IMR-90 (cell line): ENCODE results near the gene PTGDS. TPM values are rescaled to one million over a fixed set of nuclear protein-coding genes. Genes with fewer than 3 reads are reported as not detected.

ENCODE experiments used
- ATAC-seq: fragments of 200-7000 bp; cut with Tn5 transposase; 2 replicates; pipeline ENCODE4 v1.9.1; 2020; ENCODE audit warnings: low read depth, mild to moderate bottlenecking, moderate library complexity
- BruUV-seq: library from RNA; stranded (reverse); fragments of 400-500 nt; replicated peaks from 2 replicates; lab custom pipeline; 2021; lab: Mats Ljungman, UMichigan
- CTCF ChIA-PET: fragments of 300-600 bp; formaldehyde crosslinking; extraction: SDS; loops from one replicate; lab custom pipeline; 2021; ENCODE audit warnings: antibody characterized with exemption; lab: Yijun Ruan, JAX
- POLR2A ChIA-PET: fragments of 300-600 bp; sonication (Branson Sonifier 250); formaldehyde crosslinking; loops from one replicate; lab custom pipeline; 2022; ENCODE audit warnings: antibody characterized with exemption; ENCODE audit not compliant: unreplicated experiment; lab: Charles Lee
- DNase-seq: peaks from one replicate; pipeline ENCODE4 v3.0.0; 2013
- H2AFZ ChIP-seq: replicated peaks from 2 replicates; pipeline ENCODE3; 2013; ENCODE audit warnings: low read length, mild to moderate bottlenecking; ENCODE audit not compliant: poor library complexity
- H2AK5ac ChIP-seq: 2 replicates; pipeline ENCODE4 v1.6.1; 2013; ENCODE audit warnings: low read depth, low read length, inconsistent platforms
- H2AK9ac ChIP-seq: replicated peaks from 2 replicates; pipeline ENCODE3; 2013; ENCODE audit warnings: mild to moderate bottlenecking, low read depth, low read length, moderate library complexity; ENCODE audit not compliant: poor library complexity
- H2BK120ac ChIP-seq: 2 replicates; pipeline ENCODE4 v1.6.1; 2013; ENCODE audit warnings: low read depth, low read length, inconsistent platforms
- H2BK15ac ChIP-seq: 3 replicates; pipeline ENCODE4 v1.6.1; 2013; ENCODE audit warnings: low read depth, low read length, inconsistent platforms
- H2BK20ac ChIP-seq: 2 replicates; pipeline ENCODE4 v1.6.1; 2013; ENCODE audit warnings: low read depth, mild to moderate bottlenecking, inconsistent platforms, low read length, moderate library complexity
- H2BK5ac ChIP-seq: 2 replicates; pipeline ENCODE4 v1.6.1; 2013; ENCODE audit warnings: mild to moderate bottlenecking, low read depth, low read length, inconsistent platforms; ENCODE audit not compliant: poor library complexity, severe bottlenecking
- H3K14ac ChIP-seq: replicated peaks from 2 replicates; pipeline ENCODE4 v1.6.1; 2013; ENCODE audit warnings: low read depth, low read length, inconsistent platforms
- H3K18ac ChIP-seq: 2 replicates; pipeline ENCODE4 v1.6.1; 2013; ENCODE audit warnings: low read depth, low read length, control low read depth
- H3K23ac ChIP-seq: 2 replicates; pipeline ENCODE4 v1.6.1; 2013; ENCODE audit warnings: low read depth, low read length, inconsistent platforms
- H3K27ac ChIP-seq: 2 replicates; pipeline ENCODE4 v1.5.1; 2013; ENCODE audit warnings: mild to moderate bottlenecking, control low read depth, low read length; ENCODE audit not compliant: insufficient read depth
- H3K27me3 ChIP-seq: 2 replicates; pipeline ENCODE4 v1.6.1; 2013; ENCODE audit warnings: low read length; ENCODE audit not compliant: control insufficient read depth, insufficient read depth
- H3K36me3 ChIP-seq: 2 replicates; pipeline ENCODE4 v1.6.1; 2013; ENCODE audit warnings: low read length, mixed read lengths; ENCODE audit not compliant: control insufficient read depth, insufficient read depth
- H3K4ac ChIP-seq: 2 replicates; pipeline ENCODE4 v1.6.1; 2013; ENCODE audit warnings: low read depth, low read length, inconsistent platforms
- H3K4me1 ChIP-seq: 2 replicates; pipeline ENCODE4 v1.6.1; 2013; ENCODE audit warnings: low read length, mixed read lengths; ENCODE audit not compliant: control insufficient read depth, insufficient read depth
- H3K4me2 ChIP-seq: 2 replicates; pipeline ENCODE4 v1.6.1; 2013; ENCODE audit warnings: low read depth, mild to moderate bottlenecking, control low read depth, low read length, moderate library complexity
- H3K4me3 ChIP-seq: 2 replicates; pipeline ENCODE4 v1.5.1; 2013; ENCODE audit warnings: low read depth, mild to moderate bottlenecking, control low read depth, low read length, moderate library complexity; ENCODE audit not compliant: insufficient read depth
- H3K56ac ChIP-seq: 2 replicates; pipeline ENCODE4 v1.6.1; 2013; ENCODE audit warnings: low read length, inconsistent platforms; ENCODE audit not compliant: insufficient read depth; ENCODE audit errors: extremely low read depth
- H3K79me1 ChIP-seq, 2 experiments: 2 replicates each; pipeline ENCODE4 v1.6.1; 2013; ENCODE audit warnings: low read length in 2 of 2, inconsistent platforms in 1 of 2, low read depth in 1 of 2
- H3K9ac ChIP-seq: 2 replicates; pipeline ENCODE4 v1.6.1; 2013; ENCODE audit warnings: low read depth, low read length, control low read depth
- H3K9me1 ChIP-seq: 2 replicates; pipeline ENCODE4 v1.6.1; 2013; ENCODE audit warnings: low read length, inconsistent platforms; ENCODE audit not compliant: insufficient read depth
- H3K9me3 ChIP-seq: 2 replicates; pipeline ENCODE4 v1.6.1; 2013; ENCODE audit warnings: low read length; ENCODE audit not compliant: control insufficient read depth, insufficient read depth
- H4K20me1 ChIP-seq: 2 replicates; pipeline ENCODE4 v1.6.1; 2013; ENCODE audit warnings: low read length, inconsistent platforms; ENCODE audit not compliant: insufficient read depth
- H4K5ac ChIP-seq: 2 replicates; pipeline ENCODE4 v1.6.1; 2013; ENCODE audit warnings: mild to moderate bottlenecking, low read depth, low read length, control low read depth
- H4K8ac ChIP-seq, 2 experiments: 2 replicates each; pipeline ENCODE4 v1.6.1; 2013; ENCODE audit warnings: low read depth in 2 of 2, low read length in 2 of 2, control low read depth in 1 of 2, inconsistent platforms in 1 of 2
- H4K91ac ChIP-seq: 2 replicates; pipeline ENCODE4 v1.6.1; 2013; ENCODE audit warnings: low read depth, low read length, inconsistent platforms; ENCODE audit not compliant: insufficient read depth
- BHLHE40 ChIP-seq: fragments of 150-350 bp; IDR thresholded peaks from 2 replicates; pipeline ENCODE4 v1.6.1; 2016; ENCODE audit warnings: mild to moderate bottlenecking, low read depth, low read length
- CEBPB ChIP-seq: IDR thresholded peaks from 2 replicates; pipeline ENCODE4 v1.6.1; 2012; ENCODE audit warnings: low read depth, low read length, improper control_type of control experiment
- CHD1 ChIP-seq: IDR thresholded peaks from 2 replicates; pipeline ENCODE4 v1.6.1; 2012; ENCODE audit warnings: low read depth, low read length, improper control_type of control experiment
- CTCF ChIP-seq: conservative IDR thresholded peaks from 2 replicates; pipeline ENCODE4 v1.5.1; 2012; ENCODE audit warnings: mild to moderate bottlenecking, low read depth, low read length, improper control_type of control experiment
- ELK1 ChIP-seq: fragments of 150-350 bp; IDR thresholded peaks from 2 replicates; pipeline ENCODE4 v1.6.1; 2016; ENCODE audit warnings: low read depth, mild to moderate bottlenecking, low read length, moderate library complexity, borderline replicate concordance
- FOS ChIP-seq: fragments of 150-350 bp; IDR thresholded peaks from 2 replicates; pipeline ENCODE4 v1.6.1; 2016; ENCODE audit warnings: low read depth, low read length
- MAFK ChIP-seq: IDR thresholded peaks from 2 replicates; pipeline ENCODE4 v1.6.1; 2012; ENCODE audit warnings: low read depth, low read length, improper control_type of control experiment
- MAZ ChIP-seq: IDR thresholded peaks from 2 replicates; pipeline ENCODE4 v1.6.1; 2012; ENCODE audit warnings: low read depth, mild to moderate bottlenecking, low read length, improper control_type of control experiment, moderate library complexity, borderline replicate concordance
- MXI1 ChIP-seq: IDR thresholded peaks from 2 replicates; pipeline ENCODE4 v1.6.1; 2012; ENCODE audit warnings: low read depth, mild to moderate bottlenecking, low read length, moderate library complexity, borderline replicate concordance
- NFE2L2 ChIP-seq: fragments of 150-350 bp; IDR thresholded peaks from 2 replicates; pipeline ENCODE4 v1.6.1; 2016; ENCODE audit warnings: low read depth, mild to moderate bottlenecking, low read length
- POLR2A ChIP-seq: IDR thresholded peaks from 2 replicates; pipeline ENCODE4 v1.6.1; 2012; ENCODE audit warnings: mild to moderate bottlenecking, low read depth, low read length
- RAD21 ChIP-seq: IDR thresholded peaks from 2 replicates; pipeline ENCODE4 v1.6.1; 2012; ENCODE audit warnings: low read length, improper control_type of control experiment
- RCOR1 ChIP-seq: IDR thresholded peaks from 2 replicates; pipeline ENCODE4 v1.6.1; 2012; ENCODE audit warnings: mild to moderate bottlenecking, low read length, improper control_type of control experiment; ENCODE audit not compliant: insufficient replicate concordance
- RFX5 ChIP-seq: IDR thresholded peaks from 2 replicates; pipeline ENCODE4 v1.8.0; 2012; ENCODE audit warnings: low read depth, mild to moderate bottlenecking, low read length, moderate library complexity
- SMC3 ChIP-seq: fragments of 150-350 bp; IDR thresholded peaks from 2 replicates; pipeline ENCODE4 v1.6.1; 2016; ENCODE audit warnings: low read depth, mild to moderate bottlenecking, antibody characterized with exemption, low read length, moderate library complexity
- USF2 ChIP-seq: fragments of 150-350 bp; IDR thresholded peaks from 2 replicates; pipeline ENCODE4 v1.6.1; 2017; ENCODE audit warnings: mild to moderate bottlenecking, antibody characterized with exemption, low read length, low read depth
- WGBS, 2 experiments: methylation state at CpG; one replicate each; pipeline versions ENCODE4 v1.1.5 to v1.1.7; 2013; ENCODE audit warnings: missing lambda C conversion rate in 2 of 2; ENCODE audit not compliant: insufficient read length in 1 of 2; ENCODE audit errors: extremely low coverage in 2 of 2; 5-methylcytosine and 5-hydroxymethylcytosine counted together
- dilution Hi-C: fragments of 300-500 bp; cut with HindIII; formaldehyde crosslinking; loops from one replicate; pipeline ENCODE4 v1.14.3; 2018; ENCODE audit warnings: low sequenced_read_pairs; ENCODE audit not compliant: unreplicated experiment
- in situ Hi-C: fragments of 300-500 bp; cut with MboI; formaldehyde crosslinking; loops from 3 replicates; pipeline ENCODE4 v1.14.3; 2019; ENCODE audit warnings: low sequenced_read_pairs, inconsistent platforms, mixed read lengths
- intact Hi-C: fragments of 100-400 bp; cut with micrococcal nuclease; formaldehyde crosslinking; loops from 2 replicates; pipeline ENCODE4 v1.10.0; 2022
- polyA plus RNA-seq, 3 experiments: library from polyadenylated mRNA; depleted of rRNA; stranded (reverse); fragments of >200 nt; gene quantifications; 2 replicates each; pipeline ENCODE4 v1.2.3, GENCODE V29; 2012; ENCODE audit warnings: low replicate concordance in 1 of 3
- total RNA-seq: library from RNA; depleted of rRNA; stranded (reverse); fragments of >200 nt; gene quantifications from 2 replicates; pipeline ENCODE4 v1.2.3, GENCODE V29; 2012

PTGDS gene
- total and polyA plus RNA-seq, 2 of the 4 experiments (the other 2 are of a cell fraction) = 1.2 TPM; not detected in 1

GRCh38 chr9:136997830-136998234, 20.5 kb downstream of the PTGDS start:
- H2BK15ac ChIP-seq = no peak overlapping the region
- H3K18ac ChIP-seq = no peak overlapping the region
- peak overlapping the region; percentile 80 for H3K4ac ChIP-seq
- H3K79me1 ChIP-seq = peaks cover 2 to 12% of the 10 kb centered on the region in 2 experiments; a peak in 3 of 4 replicates
- ChIA-PET POLR2A (no interaction called here), CTCF (interaction anchor here (1.0 kb wide), 1 partner anchor 50 kb away, joined by 3 read pairs; no protein-coding TSS in a partner anchor)
- H2BK120ac ChIP-seq = no peak overlapping the region
- no peak overlapping the region for H3K23ac ChIP-seq
- WGBS, 2 experiments = 53% methylated on average over 8 of the region's 18 CpGs; no CpG with 5 or more reads in 1 of the 2 experiments
- no peak overlapping the region for H2BK5ac ChIP-seq
- H3K4me2 ChIP-seq = no peak overlapping the region
- H2AFZ ChIP-seq = no peak overlapping the region
- no peak overlapping the region for H2AK9ac ChIP-seq
- no peak for TF ChIP-seq ELK1
- TF ChIP-seq POLR2A = no peak
- TF ChIP-seq BHLHE40 = no peak
- no peak for TF ChIP-seq CEBPB
- no peak for TF ChIP-seq MAZ
- TF ChIP-seq USF2 = no peak
- no peak for TF ChIP-seq MXI1
- no peak for TF ChIP-seq FOS
- no peak for TF ChIP-seq CTCF
- TF ChIP-seq RAD21 = no peak
- TF ChIP-seq NFE2L2 = no peak
- no peak for TF ChIP-seq CHD1
- no peak for TF ChIP-seq SMC3
- no peak for TF ChIP-seq RCOR1
- no peak for TF ChIP-seq MAFK
- no peak for TF ChIP-seq RFX5
- H3K9me1 ChIP-seq = peaks cover 8% of the 10 kb centered on the region
- intact Hi-C loops (no loop called here), dilution Hi-C loops (no loop called here), in situ Hi-C loops (no loop called here)
- no peak for DNase-seq
- no peak overlapping the region; the same call in 1 of the 2 replicates for H2AK5ac ChIP-seq
- no peak for ATAC-seq
- peaks cover 21% of the 10 kb centered on the region for H3K4me1 ChIP-seq
- H2BK20ac ChIP-seq = no peak overlapping the region
- H3K27me3 ChIP-seq = no peaks in the 10 kb centered on the region
- H4K91ac ChIP-seq = no peak overlapping the region
- no peak overlapping the region for H3K4me3 ChIP-seq
- BruUV-seq = no TSS peak
- H3K56ac ChIP-seq = no peak overlapping the region
- H3K14ac ChIP-seq = no peak overlapping the region
- H4K20me1 ChIP-seq = no peaks in the 10 kb centered on the region; the same call in 1 of the 2 replicates
- H4K5ac ChIP-seq = no peak overlapping the region; the same call in 1 of the 2 replicates
- H3K36me3 ChIP-seq = peaks cover 5% of the 10 kb centered on the region; the same call in 1 of the 2 replicates
- no peaks in the 10 kb centered on the region for H3K9me3 ChIP-seq
- no peak overlapping the region for H3K9ac ChIP-seq
- no peak overlapping the region for H3K27ac ChIP-seq
- peak overlapping the region in 1 of 2 experiments; percentile 2; a peak in 1 of 4 replicates for H4K8ac ChIP-seq
